Neural progenitor cell (in vitro differentiated cells): ENCODE measurements around the gene CNTN3.

ENCODE experiments used
- EZH2 ChIP-seq: fragments of 200-600 bp; sonication (generic); IDR thresholded peaks from 2 replicates; pipeline ENCODE4 v1.6.1; 2017; ENCODE audit warnings: antibody characterized with exemption, mild to moderate bottlenecking, moderate library complexity
- EZH2phosphoT487 ChIP-seq: fragments of 200-600 bp; sonication (generic); IDR thresholded peaks from 2 replicates; pipeline ENCODE4 v1.6.1; 2017; ENCODE audit warnings: antibody characterized with exemption
- TF ChIP-seq, protein P1 (sequence below): fragments of 200-600 bp; sonication (generic); IDR thresholded peaks from 2 replicates; pipeline ENCODE4 v1.5.1; 2017; ENCODE audit warnings: antibody characterized with exemption, mild to moderate bottlenecking

DNA sequence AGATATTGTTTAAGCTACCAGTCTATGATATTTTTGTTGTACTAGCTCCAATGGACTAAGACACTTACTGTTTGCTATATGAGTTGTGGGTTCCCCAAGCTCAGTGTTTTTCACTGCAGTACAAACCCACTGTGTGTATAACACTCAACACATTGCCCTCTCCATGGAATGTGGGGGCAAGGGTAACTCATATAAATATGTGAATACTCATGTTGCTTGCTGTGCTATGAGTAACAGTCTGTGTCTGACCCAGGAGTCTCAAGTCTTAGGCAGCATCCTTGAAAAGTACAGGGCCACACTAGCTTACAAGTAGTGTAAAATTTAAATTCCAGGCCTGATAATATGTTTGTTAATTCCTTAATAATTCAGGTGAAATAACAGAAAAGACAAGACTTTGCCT lies 22.5 kb upstream of the CNTN3 start:
- TF ChIP-seq, protein P1, sequence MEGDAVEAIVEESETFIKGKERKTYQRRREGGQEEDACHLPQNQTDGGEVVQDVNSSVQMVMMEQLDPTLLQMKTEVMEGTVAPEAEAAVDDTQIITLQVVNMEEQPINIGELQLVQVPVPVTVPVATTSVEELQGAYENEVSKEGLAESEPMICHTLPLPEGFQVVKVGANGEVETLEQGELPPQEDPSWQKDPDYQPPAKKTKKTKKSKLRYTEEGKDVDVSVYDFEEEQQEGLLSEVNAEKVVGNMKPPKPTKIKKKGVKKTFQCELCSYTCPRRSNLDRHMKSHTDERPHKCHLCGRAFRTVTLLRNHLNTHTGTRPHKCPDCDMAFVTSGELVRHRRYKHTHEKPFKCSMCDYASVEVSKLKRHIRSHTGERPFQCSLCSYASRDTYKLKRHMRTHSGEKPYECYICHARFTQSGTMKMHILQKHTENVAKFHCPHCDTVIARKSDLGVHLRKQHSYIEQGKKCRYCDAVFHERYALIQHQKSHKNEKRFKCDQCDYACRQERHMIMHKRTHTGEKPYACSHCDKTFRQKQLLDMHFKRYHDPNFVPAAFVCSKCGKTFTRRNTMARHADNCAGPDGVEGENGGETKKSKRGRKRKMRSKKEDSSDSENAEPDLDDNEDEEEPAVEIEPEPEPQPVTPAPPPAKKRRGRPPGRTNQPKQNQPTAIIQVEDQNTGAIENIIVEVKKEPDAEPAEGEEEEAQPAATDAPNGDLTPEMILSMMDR: no peak
- TF ChIP-seq EZH2 (no peak), EZH2phosphoT487 (no peak)
